Endothelial cell of umbilical vein (primary cell): ENCODE measurements around the gene OPCML. TPM values are rescaled to one million over a fixed set of nuclear protein-coding genes. Genes with fewer than 3 reads are reported as not detected.

Experiments
- BruUV-seq: library from RNA; stranded (reverse); fragments of 400-500 nt; replicated peaks from 2 replicates; lab custom pipeline; 2021; lab: Mats Ljungman, UMichigan
- CTCF ChIA-PET: fragments of 300-600, 350-600 bp; sonication (Branson Sonifier 250); formaldehyde crosslinking; loops from one replicate; lab custom pipeline; 2021; ENCODE audit warnings: antibody characterized with exemption, inconsistent platforms; lab: Charles Lee
- POLR2A ChIA-PET: fragments of 300-600, 350-600 bp; sonication (Branson Sonifier 250); formaldehyde crosslinking; loops from one replicate; lab custom pipeline; 2021; ENCODE audit warnings: antibody characterized with exemption, inconsistent platforms; lab: Charles Lee
- DNase-seq: peaks from one replicate; pipeline ENCODE4 v3.0.0-alpha.2; 2011; ENCODE audit warnings: low read depth, low spot score
- FAIRE-seq: peaks from 2 replicates; lab custom pipeline; 2011; peaks lifted over from hg19 to GRCh38; lab: Jason Lieb, UNC
- H2AFZ ChIP-seq: 2 replicates; pipeline ENCODE4 v1.6.0; 2012; ENCODE audit warnings: low read depth, low read length, control low read depth, inconsistent platforms
- H3K27ac ChIP-seq: 2 replicates; pipeline ENCODE4 v1.5.1; 2011; ENCODE audit warnings: low read depth, mild to moderate bottlenecking, control low read depth, low read length, moderate library complexity; ENCODE audit not compliant: insufficient read depth
- H3K27me3 ChIP-seq, 2 experiments: 2 replicates each; pipeline versions ENCODE4 v1.6.0 to v1.6.1; 2011; ENCODE audit warnings: low read length in 2 of 2, mixed read lengths in 1 of 2; ENCODE audit not compliant: control insufficient read depth in 2 of 2, insufficient read depth in 2 of 2
- H3K36me3 ChIP-seq, 2 experiments: 2 replicates in 1 of 2; 3 replicates in 1 of 2; pipeline ENCODE4 v1.5.1; 2011; ENCODE audit warnings: low read length in 2 of 2, mild to moderate bottlenecking in 1 of 2, moderate library complexity in 1 of 2; ENCODE audit not compliant: control insufficient read depth in 2 of 2, insufficient read depth in 2 of 2; ENCODE audit errors: extremely low read depth in 1 of 2
- H3K4me1 ChIP-seq: 3 replicates; pipeline ENCODE4 v1.5.1; 2011; ENCODE audit warnings: mild to moderate bottlenecking, low read length; ENCODE audit not compliant: control insufficient read depth, insufficient read depth; ENCODE audit errors: extremely low read depth
- H3K4me2 ChIP-seq: 2 replicates; pipeline ENCODE4 v1.6.1; 2011; ENCODE audit warnings: low read length, control low read depth, mixed read lengths; ENCODE audit not compliant: insufficient read depth
- H3K4me3 ChIP-seq, 3 experiments: fragments of 200-600 bp in 1 of 3; sonication (generic), shearing (Covaris generic) in 1 of 3; replicated peaks in 1 of 3; 2 replicates each; pipeline ENCODE4 v1.5.1; 2011 to 2016; ENCODE audit warnings: control low read depth in 3 of 3, low read length in 3 of 3, mild to moderate bottlenecking in 2 of 3, inconsistent platforms in 1 of 3, low read depth in 1 of 3, moderate library complexity in 1 of 3; ENCODE audit not compliant: insufficient read depth in 1 of 3
- H3K79me2 ChIP-seq: 2 replicates; pipeline ENCODE4 v1.6.0; 2012; ENCODE audit warnings: low read length, inconsistent platforms; ENCODE audit not compliant: control insufficient read depth, insufficient read depth
- H3K9ac ChIP-seq: replicated peaks from 2 replicates; pipeline ENCODE3; 2011; ENCODE audit warnings: low read length, control low read depth; ENCODE audit not compliant: insufficient read depth; ENCODE audit errors: extremely low read depth
- H3K9me1 ChIP-seq: replicated peaks from 3 replicates; pipeline ENCODE4 v1.6.0; 2011; ENCODE audit warnings: mild to moderate bottlenecking, low read length; ENCODE audit not compliant: control insufficient read depth, insufficient read depth; ENCODE audit errors: extremely low read depth
- H3K9me3 ChIP-seq: replicated peaks from 2 replicates; pipeline ENCODE4 v1.5.1; 2012; ENCODE audit warnings: low read length, inconsistent platforms; ENCODE audit not compliant: control insufficient read depth, insufficient read depth
- H4K20me1 ChIP-seq: replicated peaks from 2 replicates; pipeline ENCODE3; 2011; ENCODE audit warnings: mild to moderate bottlenecking, low read length; ENCODE audit not compliant: control insufficient read depth, insufficient read depth; ENCODE audit errors: extremely low read depth
- CTCF ChIP-seq, 2 donors: IDR thresholded peaks; 1 replicate in 1 of 2; 2 replicates in 1 of 2; pipeline ENCODE4 v1.5.1; 2011; ENCODE audit warnings: low read length in 2 of 2, mild to moderate bottlenecking in 2 of 2, moderate library complexity in 2 of 2, control low read depth in 1 of 2, inconsistent platforms in 1 of 2, low read depth in 1 of 2; ENCODE audit not compliant: insufficient read depth in 1 of 2; ENCODE audit errors: extremely low read depth in 1 of 2
- EZH2 ChIP-seq: IDR thresholded peaks from 2 replicates; pipeline ENCODE4 v1.6.1; 2012; ENCODE audit warnings: borderline replicate concordance, low read depth, mild to moderate bottlenecking, moderate library complexity, low read length, inconsistent platforms; ENCODE audit not compliant: severe bottlenecking
- FOS ChIP-seq: IDR thresholded peaks from 2 replicates; pipeline ENCODE4 v1.6.1; 2011; ENCODE audit warnings: mild to moderate bottlenecking, low read length, moderate library complexity, borderline replicate concordance; ENCODE audit not compliant: insufficient read depth
- GATA2 ChIP-seq: IDR thresholded peaks from 2 replicates; pipeline ENCODE4 v1.7.0; 2011; ENCODE audit warnings: low read depth, mild to moderate bottlenecking, moderate library complexity, mixed read lengths, low read length; ENCODE audit not compliant: insufficient read length, insufficient read depth
- JUN ChIP-seq: IDR thresholded peaks from 2 replicates; pipeline ENCODE4 v1.6.1; 2011; ENCODE audit warnings: borderline replicate concordance, low read depth; ENCODE audit not compliant: insufficient read length, insufficient read depth
- MAX ChIP-seq: IDR thresholded peaks from 2 replicates; pipeline ENCODE4 v1.6.1; 2011; ENCODE audit not compliant: insufficient read depth, insufficient read length
- MYC ChIP-seq: IDR thresholded peaks from one replicate; pipeline ENCODE4 v1.6.1; 2011; ENCODE audit warnings: mild to moderate bottlenecking, low read depth, low read length
- POLR2A ChIP-seq: IDR thresholded peaks from 2 replicates; pipeline ENCODE4 v1.6.1; 2012; ENCODE audit warnings: low read depth, mild to moderate bottlenecking, control low read depth, low read length
- POLR2AphosphoS5 ChIP-seq: IDR thresholded peaks from 2 replicates; pipeline ENCODE4 v1.6.1; 2012; ENCODE audit warnings: low read depth, mild to moderate bottlenecking, control low read depth, low read length, moderate library complexity; ENCODE audit not compliant: insufficient read depth
- dilution Hi-C: fragments of 300-500 bp; cut with MboI; formaldehyde crosslinking; loops from one replicate; pipeline ENCODE4 v1.15.0; 2019; ENCODE audit warnings: low sequenced_read_pairs; ENCODE audit not compliant: extremely low pct_ligation_motif_present
- intact Hi-C: fragments of 100-400 bp; cut with micrococcal nuclease; formaldehyde crosslinking; loops from one replicate; pipeline ENCODE4 v1.10.0; 2022
- polyA plus RNA-seq, 4 experiments: library from polyadenylated mRNA; depleted of rRNA in 3 of 4; stranded (reverse) in 3 of 4; unstranded in 1 of 4; fragments of >200 nt; gene quantifications; 2 replicates each; pipeline versions ENCODE4 v1.2.1 to v1.2.3, GENCODE V29; 2011 to 2012; ENCODE audit warnings: missing spikeins in 1 of 4
- total RNA-seq: library from RNA; stranded (reverse); gene quantifications from 2 replicates; pipeline ENCODE4 v1.2.3, GENCODE V29; 2021

The OPCML gene
- total and polyA plus RNA-seq, 2 donors (not counting 3 experiments of a cell fraction or from before 2014, with no cell fraction given): not detected

GRCh38 chr11:132627981-132628380 is 904.3 kb downstream of the OPCML start:
- dilution Hi-C loops (no loop called here), intact Hi-C loops (no loop called here)
- ChIA-PET CTCF (no interaction called here), POLR2A (no interaction called here)
- H2AFZ ChIP-seq: no peak overlapping the region
- H3K4me1 ChIP-seq: no peaks in the 10 kb centered on the region
- H3K4me2 ChIP-seq: no peak overlapping the region
- H3K36me3 ChIP-seq: no peaks in the 10 kb centered on the region
- H3K4me3 ChIP-seq: no peak overlapping the region
- no peak overlapping the region for H3K9ac ChIP-seq
- FAIRE-seq (no peak), DNase-seq (no peak)
- H3K79me2 ChIP-seq: no peaks in the 10 kb centered on the region
- no peak overlapping the region for H3K27ac ChIP-seq
- BruUV-seq: no TSS peak
- H3K9me1 ChIP-seq: no peaks in the 10 kb centered on the region
- H4K20me1 ChIP-seq: no peaks in the 10 kb centered on the region
- H3K27me3 ChIP-seq: no peaks in the 10 kb centered on the region
- no peak for TF ChIP-seq GATA2
- no peak for TF ChIP-seq MAX
- no peak for TF ChIP-seq POLR2AphosphoS5
- no peak for TF ChIP-seq JUN
- no peak for TF ChIP-seq POLR2A
- TF ChIP-seq MYC: no peak
- TF ChIP-seq EZH2: no peak
- no peak for TF ChIP-seq CTCF (IDR thresholded peaks at IDR 0.05; ENCODE audit: extremely low read depth in 1 of 2, insufficient read depth in 1 of 2, low read depth in 1 of 2, low read length in 2 of 2)
- TF ChIP-seq FOS: no peak
- H3K9me3 ChIP-seq: peaks cover 2% of the 10 kb centered on the region
